ENCODE data around the gene DCUN1D4.
"Not testable (repeated sequence)": the region's sequence is repeated elsewhere in the genome, so short reads cannot be mapped to it uniquely, and the experiment has no call there.

GRCh38 chr4:51893402-51893801 is 50.4 kb downstream of the DCUN1D4 start:
- TF ChIP-seq CTCF (IDR thresholded peaks at IDR 0.05; ENCODE audit: poor library complexity, severe bottlenecking); TAF1 (IDR thresholded peaks at IDR 0.05; ENCODE audit: low read depth); POLR2AphosphoS5 (IDR thresholded peaks at IDR 0.05); RAD21 (conservative IDR thresholded peaks at IDR 0.05); MXI1 (conservative IDR thresholded peaks at IDR 0.05; ENCODE audit: poor library complexity, severe bottlenecking); EZH2 (IDR thresholded peaks at IDR 0.05; ENCODE audit: borderline replicate concordance, insufficient read depth, low read length, poor library complexity, severe bottlenecking); EP300 (conservative IDR thresholded peaks at IDR 0.05; ENCODE audit: poor library complexity, severe bottlenecking): not testable (repeated sequence)

Measured in neural cell (in vitro differentiated cells).